HG02840 (cell line): ENCODE results near the gene EFL1.
"Not testable (repeated sequence)": the region's sequence is repeated elsewhere in the genome, so short reads cannot be mapped to it uniquely, and the experiment has no call there.

Experiments used
- ATAC-seq: cut with Tn5 transposase; IDR thresholded peaks from one replicate; pipeline ENCODE4 v1.9.1; 2021; ENCODE audit warnings: mild to moderate bottlenecking, moderate library complexity, moderate number of reproducible peaks; ENCODE audit not compliant: unreplicated experiment, low FRiP score

Gene EFL1

DNA sequence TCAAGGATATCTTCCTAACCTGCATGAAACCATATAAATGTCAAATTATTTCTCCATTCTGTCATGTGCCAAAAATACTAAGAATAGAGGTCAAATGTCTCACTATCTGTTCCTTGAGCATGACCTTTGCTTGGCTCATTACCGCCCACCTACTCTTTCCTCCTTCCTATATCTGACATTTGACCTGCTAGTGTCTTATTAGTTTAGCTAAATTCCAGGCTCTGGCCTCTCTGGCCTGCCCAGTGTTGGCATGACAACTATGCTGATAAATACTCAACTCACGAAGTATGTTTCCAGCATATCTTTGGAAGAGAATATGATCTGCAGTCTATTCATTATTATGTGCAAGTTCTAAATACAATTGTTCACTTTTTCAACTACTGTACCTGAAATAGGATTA, 58.0 kb downstream of the EFL1 start:
- ATAC-seq: not testable (repeated sequence)

DNA sequence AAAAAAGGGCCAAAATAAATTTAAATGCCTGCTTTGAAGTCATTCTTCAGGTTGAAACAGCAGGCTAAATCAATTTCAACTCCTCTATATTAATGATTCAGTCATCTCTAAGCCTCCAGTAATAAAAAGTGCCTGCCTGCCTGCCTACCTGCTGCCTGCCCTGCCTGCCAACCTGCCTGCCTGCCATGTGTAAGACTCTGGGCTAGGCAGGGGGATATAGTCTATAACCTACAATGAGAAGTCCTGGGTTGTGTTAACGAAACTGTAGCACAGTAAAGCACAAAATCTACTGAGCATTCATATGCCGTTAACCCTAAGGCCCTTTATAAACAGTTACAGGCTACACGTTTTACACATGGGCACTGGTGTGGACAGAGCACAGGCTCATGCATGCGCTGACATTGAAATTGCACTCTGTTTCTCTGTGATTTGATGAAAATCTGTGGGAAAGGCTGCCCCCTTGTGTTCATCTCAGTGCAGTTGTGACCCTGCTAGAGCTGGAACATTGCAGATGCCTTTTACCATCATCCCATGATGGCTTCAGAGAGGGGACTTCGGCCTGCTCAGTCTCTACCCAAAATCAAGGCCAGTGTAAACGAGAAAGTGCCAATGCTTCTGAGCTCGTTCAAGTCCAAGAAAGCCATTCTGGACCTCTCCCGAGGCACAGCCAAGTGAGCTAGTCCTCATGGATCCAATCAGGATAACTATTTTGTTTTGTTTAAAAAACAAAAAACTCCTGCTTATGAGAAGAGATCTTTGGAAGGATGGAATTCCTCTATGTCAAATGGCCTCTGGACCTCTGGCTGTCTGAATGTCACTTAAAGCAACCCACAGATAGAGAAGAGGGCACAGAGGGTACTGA, 64.6 kb downstream of the EFL1 start:
- peak; percentile 68 for ATAC-seq

DNA sequence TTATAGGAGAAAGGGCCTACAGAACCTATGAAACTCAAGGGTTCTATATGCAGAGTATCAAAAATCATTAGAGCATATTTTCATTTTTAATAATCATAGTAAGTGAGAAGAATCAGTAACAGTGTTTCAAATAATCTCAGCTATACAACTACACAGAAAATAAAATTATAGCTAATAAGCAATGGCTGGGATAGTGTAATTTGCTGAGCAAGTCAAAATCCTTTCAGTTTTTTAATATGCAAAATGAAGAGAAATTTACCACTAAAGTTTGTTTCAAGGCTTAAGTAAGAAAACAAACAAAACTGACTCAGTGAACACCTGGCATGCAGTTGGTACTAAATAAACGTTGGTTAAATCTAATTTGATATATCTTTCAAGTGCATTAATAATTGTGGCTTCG, 66.2 kb downstream of the EFL1 start:
- no peak for ATAC-seq

DNA sequence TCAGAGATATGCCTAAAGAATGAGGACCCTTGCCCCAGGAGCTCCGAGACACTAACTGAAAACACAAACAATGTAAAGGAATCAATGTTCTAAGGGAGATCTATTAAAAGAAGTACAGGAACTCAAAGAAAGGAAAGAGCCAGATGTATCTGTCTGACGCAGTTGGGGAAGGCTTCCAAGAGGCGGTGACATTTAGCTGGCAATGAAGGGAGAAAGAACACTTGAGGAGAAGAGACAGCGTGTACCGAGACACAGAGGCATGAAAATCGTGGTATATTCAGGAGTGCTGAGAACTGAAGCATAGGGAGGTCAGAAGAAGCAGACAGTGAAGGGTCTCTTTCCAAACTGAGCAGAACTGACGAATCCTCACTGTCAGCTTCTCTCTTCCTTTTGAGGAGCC, 66.7 kb downstream of the EFL1 start:
- not testable (repeated sequence) for ATAC-seq

DNA sequence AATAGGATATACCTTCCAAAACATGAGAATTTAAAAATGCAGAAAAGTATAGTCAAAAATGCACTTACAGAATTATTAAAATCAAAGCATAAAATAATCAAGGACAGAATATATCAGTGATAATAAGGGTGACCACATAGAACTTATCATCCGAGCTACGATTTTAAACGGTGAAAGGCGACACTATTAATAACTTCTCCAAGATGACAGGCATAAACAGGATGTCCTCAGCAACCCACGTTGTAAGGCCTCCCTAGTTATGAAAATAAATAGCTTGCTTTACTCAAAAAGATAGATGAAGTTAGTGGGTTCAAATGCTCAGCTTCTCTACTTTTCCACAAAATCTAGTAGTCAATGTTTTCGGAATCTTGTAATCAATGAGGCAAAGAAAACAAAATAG, 68.0 kb downstream of the EFL1 start:
- ATAC-seq: not testable (repeated sequence)

DNA sequence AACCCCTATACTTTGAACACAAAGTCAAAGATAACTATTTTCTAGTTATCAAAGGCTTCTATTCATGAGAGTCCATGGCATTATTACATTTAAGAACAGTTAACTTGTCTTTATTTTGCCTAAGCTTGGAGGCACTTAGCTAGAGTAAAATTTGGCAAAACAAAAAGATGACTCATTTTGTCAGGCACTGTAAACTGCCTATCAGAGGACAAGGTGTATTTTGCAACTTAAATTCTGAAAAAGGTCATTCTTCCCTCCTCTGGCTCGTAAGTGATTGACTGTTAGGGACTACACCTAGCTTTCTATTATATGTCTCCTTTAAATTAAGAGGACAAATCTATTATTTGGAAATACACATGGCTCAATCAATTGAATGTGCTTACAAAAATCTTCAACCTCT, 69.1 kb downstream of the EFL1 start:
- not testable (repeated sequence) for ATAC-seq

DNA sequence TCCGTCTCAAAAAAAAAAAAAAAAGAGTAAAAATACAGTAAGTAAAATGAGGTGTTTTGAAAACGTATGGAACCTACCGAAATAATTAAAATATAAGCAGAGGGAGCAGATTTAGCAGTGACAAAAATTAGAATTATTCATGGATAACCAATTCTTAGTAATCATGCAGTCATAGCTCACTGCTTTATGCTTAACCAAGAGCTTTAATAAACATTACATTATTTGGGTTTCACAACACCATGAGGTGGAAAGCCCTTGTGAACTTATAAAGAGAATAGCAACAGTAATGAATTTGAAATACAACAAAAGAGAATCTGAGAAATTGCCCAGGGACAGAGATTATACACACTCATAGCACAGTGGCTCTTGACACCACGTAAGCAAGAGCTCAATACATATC, 70.1 kb downstream of the EFL1 start:
- not testable (repeated sequence) for ATAC-seq

DNA sequence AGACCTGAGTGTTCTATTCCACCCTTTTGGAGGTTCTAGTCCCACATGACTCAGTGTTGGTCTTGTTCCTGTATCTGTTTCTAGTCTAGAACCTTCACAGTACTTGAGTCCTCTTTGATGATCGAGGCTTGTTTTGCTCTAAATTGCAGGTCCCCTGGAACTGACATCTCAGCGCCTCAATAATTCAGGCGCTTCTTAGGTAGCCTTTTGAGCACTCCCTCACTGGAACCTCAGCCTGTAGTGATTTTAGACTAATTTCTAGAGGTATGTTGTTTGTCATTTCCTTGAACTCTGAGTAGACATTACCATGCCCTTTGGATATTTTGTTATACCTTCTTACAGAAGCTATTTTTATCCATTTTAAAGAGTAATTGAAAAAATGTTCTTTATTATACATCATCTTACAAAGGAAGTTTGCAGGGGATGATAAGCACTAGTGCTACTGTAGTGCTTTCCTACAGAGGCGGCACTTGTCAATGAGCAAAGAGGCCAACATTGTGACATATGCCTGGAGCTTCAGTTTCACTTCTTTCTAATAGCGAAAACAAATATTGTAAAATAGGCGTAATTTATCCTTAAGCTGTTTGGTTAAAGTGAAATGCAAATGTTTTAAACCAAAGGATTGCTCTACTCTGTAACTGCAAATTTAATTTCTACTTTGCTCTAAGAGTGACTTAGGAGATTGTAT, 75.7 kb downstream of the EFL1 start:
- ATAC-seq: no peak

DNA sequence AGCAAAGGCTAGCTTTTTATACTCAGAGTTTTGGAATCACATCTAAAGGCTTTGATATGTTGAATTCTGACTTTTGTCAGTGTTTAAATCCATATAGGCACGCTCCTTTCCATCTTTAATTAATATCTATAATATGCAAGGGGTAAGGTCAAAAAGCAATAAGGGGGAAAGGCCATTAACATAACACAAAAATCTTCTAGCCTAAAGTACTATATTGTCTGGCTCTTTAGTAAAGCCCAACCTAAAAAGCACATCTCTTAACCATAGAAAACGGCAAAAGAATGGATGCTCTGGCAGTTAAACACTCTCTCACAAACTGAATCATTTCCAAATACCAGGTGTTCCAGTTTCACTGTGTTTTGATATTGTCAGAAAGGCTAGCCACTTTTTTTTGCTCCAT, 76.4 kb downstream of the EFL1 start:
- no peak for ATAC-seq

DNA sequence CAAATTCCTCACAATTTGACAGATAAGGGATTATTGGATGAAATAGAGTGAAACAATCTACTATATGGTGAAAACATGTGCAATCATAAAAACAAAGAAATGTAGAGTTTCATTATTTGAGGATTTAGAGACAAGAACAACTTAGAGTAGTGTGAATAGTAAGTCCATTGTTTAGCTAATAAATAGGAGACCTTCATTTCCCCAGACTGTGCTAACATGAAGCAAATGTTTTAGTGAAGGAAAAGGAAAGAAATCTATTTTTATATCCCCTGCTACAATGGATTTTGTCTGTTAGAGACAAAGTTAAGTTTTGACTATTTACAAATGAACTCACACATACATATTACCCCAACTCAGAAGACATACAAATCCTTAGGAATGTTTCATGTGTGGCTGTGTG, 77.8 kb downstream of the EFL1 start:
- ATAC-seq: no peak

DNA sequence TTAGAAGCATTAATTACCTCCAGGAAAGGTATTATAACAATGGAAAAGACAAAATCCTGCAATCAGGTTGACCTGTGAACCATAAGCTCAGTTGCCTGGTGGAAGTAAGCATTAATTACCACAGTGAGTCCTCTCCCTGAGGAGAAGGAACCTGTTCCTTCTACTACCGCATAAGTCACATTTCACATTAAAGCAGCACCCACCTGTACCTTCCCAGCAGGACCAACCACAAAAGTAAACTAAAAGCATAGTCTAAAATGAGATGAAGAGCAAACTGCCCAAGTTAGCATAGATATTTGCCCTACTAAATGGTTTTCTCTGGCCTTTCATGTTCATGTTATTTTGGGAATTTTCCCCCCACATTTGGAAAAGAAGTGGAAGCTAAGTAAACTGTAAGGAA, 78.2 kb downstream of the EFL1 start:
- ATAC-seq: no peak

DNA sequence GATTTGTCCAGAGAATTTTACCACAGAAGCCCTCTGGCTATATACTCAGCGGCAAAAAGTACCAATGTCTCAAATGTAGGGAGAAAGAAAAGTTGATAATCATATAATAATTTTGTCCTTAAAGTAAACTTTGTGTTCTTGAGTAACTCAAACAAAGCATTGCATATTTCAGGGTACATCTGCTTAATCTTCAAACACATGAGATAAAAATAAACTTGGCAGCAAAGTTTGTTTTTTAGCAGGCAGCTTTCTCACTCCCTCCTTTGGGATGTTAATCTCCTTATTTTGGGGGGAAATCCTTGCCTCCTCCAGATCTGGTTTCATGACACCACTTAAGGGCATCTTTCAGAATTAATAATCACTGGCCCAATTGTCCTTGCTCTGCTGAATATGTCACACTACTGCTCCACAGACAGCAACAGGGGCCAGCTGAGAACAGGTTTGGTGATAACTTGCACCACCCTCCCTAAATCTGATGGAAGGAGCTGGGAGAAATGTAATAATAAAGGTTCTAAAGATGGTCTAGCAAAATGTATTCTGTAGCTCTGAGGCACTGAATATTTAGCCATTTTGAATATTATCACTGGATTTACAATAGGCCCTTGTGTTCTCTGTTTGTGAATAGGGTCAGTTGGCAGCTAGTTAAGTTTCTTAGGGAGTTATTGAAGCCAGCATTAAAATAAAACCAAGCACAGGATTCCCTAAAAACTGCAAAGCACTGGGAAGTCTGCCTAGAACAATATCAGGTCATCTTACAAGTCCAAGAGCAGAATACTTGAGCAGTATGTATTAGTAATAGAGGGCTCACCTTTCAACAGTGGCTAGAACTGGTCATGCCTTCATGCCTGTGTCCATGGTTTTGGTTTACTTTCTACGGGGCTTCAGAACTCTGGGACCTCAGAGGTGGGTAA, 79.2 kb downstream of the EFL1 start:
- ATAC-seq: no peak

DNA sequence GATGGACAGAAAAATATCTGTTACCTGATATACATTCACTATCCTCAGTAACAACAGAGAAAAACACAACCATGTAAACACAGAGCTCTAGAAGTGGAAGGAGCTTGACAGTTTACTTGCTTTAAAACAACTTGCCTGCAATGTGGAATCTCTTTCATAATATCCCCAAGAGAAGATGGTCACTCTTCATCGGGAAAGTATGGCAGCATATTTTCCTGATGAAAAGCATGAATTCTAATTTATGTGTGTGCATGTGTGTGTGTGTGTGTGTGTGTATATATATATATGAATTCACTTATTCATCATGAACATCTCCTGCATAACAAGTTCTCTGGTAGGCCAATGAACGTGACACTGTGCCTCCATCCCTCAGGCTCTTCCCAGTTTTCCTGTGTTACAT, 81.2 kb downstream of the EFL1 start:
- ATAC-seq: no peak

DNA sequence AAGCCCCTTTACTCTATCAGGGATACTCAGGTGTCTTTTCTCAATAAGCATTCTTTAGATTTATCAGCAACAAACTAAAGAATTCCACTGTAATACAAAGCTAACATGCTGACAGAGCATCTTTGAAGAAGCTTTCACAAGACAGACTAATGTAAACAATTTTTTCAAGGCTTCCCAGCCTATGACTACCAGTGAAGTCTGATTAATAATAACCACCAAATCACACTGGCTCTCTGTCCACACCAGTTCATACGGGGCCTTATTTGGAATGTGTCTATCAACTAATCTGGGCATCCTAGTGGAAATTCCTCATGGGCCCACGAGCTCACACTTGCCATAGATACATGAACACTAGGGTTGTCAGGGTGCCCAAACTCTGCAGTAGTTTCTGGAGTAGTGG, 84.5 kb downstream of the EFL1 start:
- no peak for ATAC-seq

DNA sequence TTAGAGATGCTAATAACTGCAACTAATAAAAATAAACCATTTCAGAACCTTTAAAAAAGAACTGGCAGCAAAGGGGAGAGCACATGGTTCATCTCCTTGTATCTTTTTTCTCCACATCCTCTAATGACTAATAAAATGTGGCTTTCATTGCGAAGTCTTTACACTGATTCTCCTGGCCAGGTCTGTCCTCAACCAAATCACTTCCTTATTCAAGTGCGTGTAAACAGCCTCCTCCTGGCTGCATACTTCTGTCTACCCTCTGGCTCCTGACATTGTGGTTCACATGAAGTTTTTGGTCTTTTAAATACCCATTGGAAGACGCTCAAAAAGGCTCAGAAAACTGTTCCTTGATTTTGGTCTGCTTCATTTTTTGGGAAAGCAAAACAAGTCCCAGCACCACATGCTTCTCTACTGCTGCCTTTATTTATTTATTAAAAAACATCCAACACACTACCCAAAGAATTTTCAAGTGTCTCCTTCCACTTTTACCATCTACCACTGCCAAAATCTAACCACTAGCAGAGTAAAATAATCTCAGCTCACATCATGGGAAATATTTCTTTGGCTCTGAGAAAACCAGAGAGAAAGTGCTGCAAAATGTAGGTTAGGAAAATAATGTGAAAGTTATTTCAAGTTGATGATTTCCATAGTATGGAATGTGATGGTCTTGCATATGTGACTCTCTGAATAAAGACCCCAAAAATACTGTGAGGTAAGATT, 85.1 kb downstream of the EFL1 start:
- no peak for ATAC-seq

DNA sequence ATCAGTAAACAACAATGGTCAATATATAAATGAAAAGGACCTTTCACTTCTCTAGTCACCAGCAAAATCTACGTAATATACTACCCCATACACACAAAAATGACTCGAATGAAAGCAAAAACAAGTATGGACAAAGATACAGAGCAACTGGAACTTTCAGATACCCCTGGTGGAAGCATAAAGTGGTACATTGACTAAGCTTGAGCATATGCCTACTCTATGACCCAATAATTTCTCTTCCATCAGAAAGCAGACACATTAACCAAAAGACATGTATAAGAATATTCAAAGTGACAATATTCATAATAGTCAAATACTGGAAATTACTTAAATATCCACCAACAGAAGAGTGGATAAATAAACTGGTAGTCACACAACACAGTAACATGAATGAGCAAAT, 86.0 kb downstream of the EFL1 start:
- no peak for ATAC-seq

DNA sequence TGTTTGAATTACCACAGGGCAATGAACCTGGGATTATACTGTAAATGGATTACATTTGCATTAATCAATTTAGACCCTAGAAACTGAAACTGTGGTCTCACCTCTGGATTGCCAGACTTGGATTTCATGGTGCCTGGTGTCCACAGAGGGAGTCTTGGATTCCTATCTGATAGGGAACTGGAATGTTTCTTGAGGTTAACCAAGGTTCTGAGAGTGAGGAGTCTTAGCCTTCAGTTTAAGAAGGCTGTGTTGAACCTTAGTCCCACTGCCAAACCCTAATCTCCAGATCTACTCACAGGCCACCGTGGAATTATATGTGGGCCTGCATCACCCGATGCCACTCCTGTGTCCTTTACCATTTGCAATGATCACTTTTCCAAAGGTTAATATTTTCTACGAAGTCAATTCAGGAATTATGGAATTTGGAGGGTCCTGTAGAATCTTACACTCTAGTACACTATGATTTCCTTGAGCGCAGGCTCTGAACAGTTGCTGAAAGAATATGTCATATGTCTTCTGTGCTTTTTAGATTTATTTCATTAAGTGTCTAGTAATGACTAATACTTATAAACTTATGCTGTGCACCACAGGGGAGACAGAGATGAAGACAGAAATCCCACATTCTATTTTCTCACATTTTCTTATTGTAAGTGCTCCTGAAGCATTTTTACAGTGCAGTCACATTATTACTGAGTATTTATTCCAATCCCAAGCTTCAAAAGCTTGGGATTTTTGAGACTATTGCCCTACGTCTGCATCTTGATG, 87.9 kb downstream of the EFL1 start:
- no peak for ATAC-seq

DNA sequence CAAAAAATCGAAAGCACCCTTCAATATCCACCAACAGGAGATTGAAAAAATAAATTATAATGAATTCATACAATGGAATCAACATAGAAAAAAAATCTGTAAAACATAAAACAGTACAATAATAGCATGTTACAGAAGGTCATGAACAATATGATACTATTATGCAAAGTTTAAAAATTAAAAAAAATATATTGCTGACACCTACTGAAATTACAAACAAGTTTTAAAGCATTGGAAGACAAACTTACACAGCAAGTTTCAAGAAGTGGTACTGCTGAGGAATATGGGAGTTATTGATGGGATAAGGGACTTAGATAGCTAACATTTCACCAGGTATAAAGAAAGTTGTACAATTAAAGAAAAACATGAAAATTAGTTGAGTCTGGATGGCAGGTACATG, 89.4 kb downstream of the EFL1 start:
- no peak for ATAC-seq

DNA sequence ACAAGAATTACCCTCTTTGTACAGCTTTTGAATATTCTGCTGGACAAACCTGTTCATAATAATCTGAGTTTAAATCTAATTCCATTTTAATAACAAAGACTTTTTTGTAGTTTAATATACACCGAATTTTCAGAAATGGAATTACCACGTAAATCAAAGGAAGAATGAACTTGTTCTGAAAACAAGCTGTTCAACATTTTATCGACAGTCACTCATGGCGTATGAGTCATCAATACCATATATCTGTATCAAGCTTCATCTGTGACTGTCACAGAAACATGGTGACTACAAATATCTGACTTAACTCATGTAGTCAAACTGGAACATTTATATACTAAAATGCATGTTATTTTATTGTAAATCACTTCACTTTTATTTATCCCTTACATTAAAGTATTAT, 90.0 kb downstream of the EFL1 start:
- no peak for ATAC-seq

DNA sequence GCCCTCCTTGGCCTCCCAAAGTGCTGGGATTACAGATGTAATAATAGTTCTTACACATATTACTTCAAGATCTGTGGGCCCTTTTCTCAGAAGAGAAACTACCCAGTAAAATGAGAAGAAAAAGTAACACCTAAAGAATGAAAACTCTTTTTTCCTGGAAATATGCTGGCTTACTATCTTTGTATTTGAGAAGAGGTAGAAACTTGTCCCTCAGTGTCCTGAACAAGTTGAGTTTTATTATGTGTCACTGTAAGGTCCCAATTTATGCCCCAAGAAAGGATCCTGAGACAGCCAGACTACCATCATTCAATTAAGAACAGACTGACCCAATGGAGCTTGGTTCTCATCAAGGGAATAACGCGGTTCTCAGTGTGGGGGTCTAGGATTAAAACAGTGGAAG, 93.8 kb downstream of the EFL1 start:
- no peak for ATAC-seq
